Measurements from ENCODE around the gene FNDC11.

GRCh38 chr20:63533388-63533787, 20.6 kb upstream of the FNDC11 start:
- TF ChIP-seq CTCF (IDR thresholded peaks at IDR 0.05) (no peak), ZFX (IDR thresholded peaks at IDR 0.05; ENCODE audit: borderline replicate concordance) (no peak)
